Rectal smooth muscle tissue (tissue), 1 donor: ENCODE measurements around the gene PTPRB.

Source experiments
- H3K27ac ChIP-seq: one replicate; pipeline ENCODE4 v1.7.0; 2013; ENCODE audit warnings: low read depth, low read length, inconsistent platforms
- H3K27me3 ChIP-seq: one replicate; pipeline ENCODE4 v1.7.0; 2013; ENCODE audit warnings: low read length; ENCODE audit not compliant: control insufficient read depth, insufficient read depth
- H3K36me3 ChIP-seq: one replicate; pipeline ENCODE4 v1.7.0; 2013; ENCODE audit warnings: low read length; ENCODE audit not compliant: control insufficient read depth, insufficient read depth
- H3K4me1 ChIP-seq: one replicate; pipeline ENCODE4 v1.7.0; 2013; ENCODE audit warnings: low read length; ENCODE audit not compliant: control insufficient read depth, insufficient read depth
- H3K4me3 ChIP-seq: one replicate; pipeline ENCODE4 v1.7.0; 2013; ENCODE audit warnings: low read length
- H3K9ac ChIP-seq: one replicate; pipeline ENCODE4 v1.7.0; 2013; ENCODE audit warnings: low read length

Gene PTPRB

DNA sequence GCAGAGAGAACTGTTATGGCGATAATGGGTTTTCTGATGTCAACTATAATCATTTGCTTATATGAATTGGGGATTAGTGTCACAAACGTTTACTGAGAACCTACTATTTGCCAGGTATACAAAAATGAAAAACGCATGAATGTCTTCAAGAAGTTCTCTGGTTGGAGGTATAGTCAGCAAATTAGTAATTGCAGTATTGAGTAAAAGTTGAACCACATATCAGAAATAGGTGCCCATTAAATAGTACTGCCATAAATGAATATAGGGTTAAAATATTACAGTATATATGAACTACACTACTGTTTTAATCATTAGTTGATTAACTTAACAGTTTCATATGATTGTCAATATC lies 60.0 kb downstream of the PTPRB start:
- Histone ChIP-seq H3K36me3 (no peaks in the 10 kb centered on the region), H3K27ac (no peak overlapping the region), H3K4me1 (peaks cover 3% of the 10 kb centered on the region), H3K27me3 (no peaks in the 10 kb centered on the region), H3K9ac (no peak overlapping the region), H3K4me3 (no peak overlapping the region)

DNA sequence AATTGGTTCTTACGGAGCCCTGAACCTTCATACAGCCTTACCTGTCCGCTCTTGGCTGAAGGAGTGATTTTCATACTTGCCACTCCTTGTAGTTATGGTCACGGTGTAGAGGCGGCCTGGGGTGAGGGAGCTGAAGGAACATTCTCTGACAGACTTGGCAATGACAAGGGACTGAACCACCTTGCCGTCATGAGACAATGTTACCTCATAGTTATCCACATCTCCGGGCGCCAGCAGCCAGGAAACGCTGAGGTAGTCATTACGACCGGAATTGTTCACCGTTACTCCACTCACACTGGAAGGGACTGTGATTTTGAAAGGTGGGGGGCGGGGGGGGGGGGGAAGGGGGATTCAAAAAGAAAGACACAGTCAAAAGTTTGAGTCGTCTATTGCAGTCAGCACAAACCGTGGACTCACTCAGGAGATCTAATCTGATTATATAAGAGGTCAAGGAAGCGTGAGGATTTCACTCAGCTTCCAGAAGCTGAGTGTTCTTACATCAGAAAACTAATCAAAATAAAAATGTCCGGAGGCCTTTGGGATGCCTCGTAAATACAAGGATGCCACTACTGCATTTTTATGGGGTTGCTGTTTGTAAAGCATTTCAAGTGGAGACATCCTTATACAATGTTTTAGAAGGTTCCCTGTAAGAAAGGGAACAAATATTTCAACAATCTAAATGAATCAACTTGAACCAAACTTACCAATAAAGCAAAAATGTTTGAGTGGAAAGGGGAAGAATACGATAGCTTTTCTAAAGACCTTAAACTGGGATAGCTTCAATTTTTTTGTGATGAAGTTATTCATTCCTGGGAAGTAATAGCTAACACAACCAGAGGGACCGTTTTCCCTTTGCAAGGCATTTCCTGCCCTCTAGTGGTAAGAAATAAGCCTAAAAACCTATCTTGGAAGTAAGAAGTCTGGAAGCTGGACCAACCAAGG lies 60.6 kb downstream of the PTPRB start:
- Histone ChIP-seq H3K4me3 (no peak overlapping the region), H3K27me3 (no peaks in the 10 kb centered on the region), H3K9ac (no peak overlapping the region), H3K36me3 (no peaks in the 10 kb centered on the region), H3K27ac (no peak overlapping the region), H3K4me1 (peaks cover 3% of the 10 kb centered on the region)

GRCh38 chr12:70571705-70572268 lies 65.4 kb downstream of the PTPRB start:
- Histone ChIP-seq H3K36me3 (no peaks in the 10 kb centered on the region), H3K4me3 (no peak overlapping the region), H3K9ac (no peak overlapping the region), H3K27me3 (no peaks in the 10 kb centered on the region), H3K4me1 (peaks cover 1% of the 10 kb centered on the region), H3K27ac (no peak overlapping the region)

DNA sequence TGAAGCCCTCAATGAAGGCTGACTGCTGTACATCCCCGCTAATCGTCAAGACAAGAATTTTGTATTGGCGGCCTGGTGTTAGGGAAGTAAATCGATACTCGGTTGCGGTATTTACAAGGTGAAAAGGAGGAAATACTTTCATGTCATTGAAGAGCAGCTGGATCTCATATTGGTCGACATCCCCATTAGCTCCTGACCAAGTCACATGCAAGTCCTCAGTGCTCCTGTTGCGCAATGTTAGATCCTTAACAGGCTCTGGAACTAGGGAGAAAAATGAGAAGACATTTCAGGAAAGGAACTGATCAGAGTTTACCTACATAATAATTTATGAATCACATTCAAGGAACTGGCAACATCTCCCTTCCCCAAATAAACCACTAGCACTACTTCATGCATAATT lies 66.2 kb downstream of the PTPRB start:
- no peak overlapping the region for H3K27ac ChIP-seq

GRCh38 chr12:70561550-70561949 lies 75.7 kb downstream of the PTPRB start:
- Histone ChIP-seq H3K27ac (no peak overlapping the region), H3K27me3 (no peaks in the 10 kb centered on the region), H3K36me3 (no peaks in the 10 kb centered on the region), H3K4me1 (no peaks in the 10 kb centered on the region), H3K4me3 (no peak overlapping the region), H3K9ac (no peak overlapping the region)

More for the DNA sequence above, 66.2 kb downstream of the PTPRB start:
- H3K9ac ChIP-seq, result no peak overlapping the region
- no peaks in the 10 kb centered on the region for H3K36me3 ChIP-seq
- no peak overlapping the region for H3K4me3 ChIP-seq
- H3K27me3 ChIP-seq, result no peaks in the 10 kb centered on the region
- H3K4me1 ChIP-seq, result no peaks in the 10 kb centered on the region

DNA sequence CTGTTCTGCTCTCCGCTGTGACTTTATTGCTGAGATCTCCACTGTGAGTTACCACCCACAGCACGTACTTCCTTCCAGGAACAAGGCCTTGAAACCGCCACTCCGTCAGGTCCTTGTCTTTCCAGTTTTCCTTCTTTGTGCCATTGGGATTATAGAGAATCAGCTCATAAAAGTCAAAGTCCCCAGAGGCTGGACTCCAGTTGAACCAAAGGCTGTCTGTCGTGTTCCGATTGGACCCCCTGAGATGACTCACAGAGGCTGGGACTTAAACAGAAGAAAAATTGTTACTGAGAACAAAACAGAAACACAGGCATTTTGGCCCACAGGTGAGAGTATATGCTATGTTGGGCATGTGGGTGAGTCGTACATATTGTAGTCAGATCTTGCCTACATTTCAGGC lies 76.6 kb downstream of the PTPRB start:
- no peak overlapping the region for H3K27ac ChIP-seq
- no peaks in the 10 kb centered on the region for H3K27me3 ChIP-seq
- no peaks in the 10 kb centered on the region for H3K4me1 ChIP-seq
- H3K4me3 ChIP-seq, result no peak overlapping the region
- H3K36me3 ChIP-seq, result no peaks in the 10 kb centered on the region
- no peak overlapping the region for H3K9ac ChIP-seq

GRCh38 chr12:70559390-70559789 lies 77.8 kb downstream of the PTPRB start:
- no peak overlapping the region for H3K4me3 ChIP-seq
- H3K27me3 ChIP-seq, result no peaks in the 10 kb centered on the region
- H3K27ac ChIP-seq, result peak overlapping the region; percentile 21
- H3K4me1 ChIP-seq, result no peaks in the 10 kb centered on the region
- H3K36me3 ChIP-seq, result no peaks in the 10 kb centered on the region
- no peak overlapping the region for H3K9ac ChIP-seq

DNA sequence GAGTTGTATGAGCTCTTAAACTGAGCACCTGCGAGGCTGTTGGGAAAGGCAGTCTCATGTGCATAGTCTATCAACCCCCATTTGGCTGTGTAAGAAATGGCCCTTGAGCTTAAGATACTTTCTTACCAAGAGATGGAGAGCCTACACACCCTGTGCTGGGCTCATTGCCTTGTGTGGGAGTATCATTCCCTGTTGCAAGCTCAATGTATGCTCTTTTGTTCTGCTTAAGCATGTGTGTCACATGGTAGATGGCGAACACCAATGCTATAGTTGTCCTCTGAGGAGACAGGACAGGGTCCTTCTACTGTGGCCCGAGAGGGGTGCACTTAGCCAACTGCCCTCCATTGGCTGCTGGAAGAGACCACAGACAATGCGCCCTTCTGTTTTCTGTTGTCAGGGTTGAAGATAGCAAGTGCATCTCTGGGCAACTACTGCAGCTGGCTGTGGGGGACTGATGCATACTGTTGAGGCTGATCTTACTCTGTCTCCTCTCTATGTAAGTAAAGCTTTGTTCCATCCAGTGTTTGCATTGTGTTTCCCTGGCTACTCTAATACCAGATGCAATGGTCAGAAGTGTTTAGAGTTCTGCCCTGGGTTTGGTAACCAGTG lies 79.5 kb downstream of the PTPRB start:
- Histone ChIP-seq H3K9ac (no peak overlapping the region), H3K4me1 (no peaks in the 10 kb centered on the region), H3K27me3 (no peaks in the 10 kb centered on the region), H3K4me3 (no peak overlapping the region), H3K27ac (peak overlapping the region; percentile 4), H3K36me3 (no peaks in the 10 kb centered on the region)

- H3K36me3 ChIP-seq, result no peaks in the 10 kb centered on the region
- no peak overlapping the region for H3K9ac ChIP-seq
- no peaks in the 10 kb centered on the region for H3K4me1 ChIP-seq
- H3K27me3 ChIP-seq, result no peaks in the 10 kb centered on the region
- H3K4me3 ChIP-seq, result no peak overlapping the region
- no peak overlapping the region for H3K27ac ChIP-seq
Measured at GRCh38 chr12:70556179-70556869, 80.9 kb downstream of the PTPRB start.

GRCh38 chr12:70555081-70555480 lies 82.1 kb downstream of the PTPRB start:
- Histone ChIP-seq H3K9ac (no peak overlapping the region), H3K27me3 (no peaks in the 10 kb centered on the region), H3K4me1 (no peaks in the 10 kb centered on the region), H3K4me3 (no peak overlapping the region), H3K36me3 (no peaks in the 10 kb centered on the region), H3K27ac (no peak overlapping the region)

DNA sequence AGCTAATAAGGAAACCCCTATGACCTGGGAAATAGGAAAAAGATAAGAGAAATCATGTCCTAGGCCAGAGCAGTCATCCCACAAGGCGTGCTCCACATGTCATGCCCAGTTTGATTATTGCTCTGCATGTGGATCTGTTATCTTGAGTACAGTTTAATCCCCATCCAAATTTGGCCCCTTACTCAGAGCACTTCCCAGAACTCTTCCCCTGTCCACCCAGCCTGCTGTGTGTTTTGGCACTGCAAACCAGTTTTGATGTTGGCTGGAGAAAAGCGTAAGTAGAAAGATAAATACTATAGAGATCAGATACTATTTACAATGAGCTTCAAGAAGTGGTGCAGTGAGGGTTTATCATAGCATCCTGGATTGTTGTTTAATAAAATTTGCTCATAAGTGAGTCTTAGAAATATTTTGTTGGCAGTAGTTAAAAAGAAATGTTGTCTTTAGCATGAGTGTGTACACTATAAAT lies 83.8 kb downstream of the PTPRB start:
- H3K27me3 ChIP-seq, result no peaks in the 10 kb centered on the region
- no peaks in the 10 kb centered on the region for H3K4me1 ChIP-seq
- no peaks in the 10 kb centered on the region for H3K36me3 ChIP-seq
- no peak overlapping the region for H3K9ac ChIP-seq
- H3K27ac ChIP-seq, result no peak overlapping the region
- H3K4me3 ChIP-seq, result no peak overlapping the region

DNA sequence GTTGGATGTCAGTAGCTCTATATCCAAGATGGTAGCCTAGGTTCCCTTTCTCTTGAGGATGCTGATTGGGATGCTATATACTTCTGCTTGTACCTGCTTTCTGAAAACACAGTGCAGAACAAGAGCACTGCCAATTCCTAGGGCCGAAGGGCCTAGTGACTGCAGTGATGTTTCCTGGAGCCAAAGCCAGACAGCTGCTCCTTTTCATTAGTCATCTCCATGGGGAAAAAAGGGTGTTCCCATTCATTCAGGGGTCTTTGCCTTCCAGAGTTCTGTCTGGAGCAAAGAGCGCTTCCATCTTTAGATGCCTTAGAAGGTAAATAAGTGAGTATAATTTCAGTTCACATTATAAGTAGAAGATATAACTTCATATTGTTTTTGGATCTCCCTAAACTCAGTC lies 85.5 kb downstream of the PTPRB start:
- Histone ChIP-seq H3K4me1 (no peaks in the 10 kb centered on the region), H3K27ac (no peak overlapping the region), H3K4me3 (no peak overlapping the region), H3K27me3 (no peaks in the 10 kb centered on the region), H3K9ac (no peak overlapping the region), H3K36me3 (no peaks in the 10 kb centered on the region)
